Activated T-helper 17 cell treated with anti-CD3 and anti-CD28 coated beads, Interleukin-2, amount 50 U/mL, for 72 hours (primary cell): ENCODE measurements around the gene STUM. TPM values are rescaled to one million over a fixed set of nuclear protein-coding genes. Genes with fewer than 3 reads are reported as not detected.
"Not testable (repeated sequence)": the region's sequence is repeated elsewhere in the genome, so short reads cannot be mapped to it uniquely, and the experiment has no call there.

Source experiments
- ATAC-seq: fragments of 150-1000 bp; cut with Tn5 transposase; replicated peaks from 2 replicates; pipeline ENCODE4 v1.10.0; 2021; ENCODE audit warnings: mild to moderate bottlenecking, moderate library complexity
- H3K27ac Mint-ChIP-seq: one replicate; pipeline ENCODE4 v1.8.0; 2022; ENCODE audit warnings: mixed read lengths
- H3K27me3 Mint-ChIP-seq: one replicate; pipeline ENCODE4 v1.8.0; 2022; ENCODE audit warnings: mixed read lengths
- H3K36me3 Mint-ChIP-seq: one replicate; pipeline ENCODE4 v1.8.0; 2022; ENCODE audit warnings: low read depth, mild to moderate bottlenecking, mixed read lengths
- H3K4me1 Mint-ChIP-seq: one replicate; pipeline ENCODE4 v1.8.0; 2022; ENCODE audit warnings: mixed read lengths
- H3K4me3 Mint-ChIP-seq: one replicate; pipeline ENCODE4 v1.8.0; 2022; ENCODE audit warnings: mild to moderate bottlenecking, mixed read lengths
- H3K9me3 Mint-ChIP-seq: one replicate; pipeline ENCODE4 v1.8.0; 2022; ENCODE audit warnings: mixed read lengths
- total RNA-seq, 2 donors: library from RNA; stranded (reverse); gene quantifications; one replicate each; pipeline ENCODE4 v1.2.3, GENCODE V29; 2022

The STUM gene
- total RNA-seq, 2 donors from 2014 or later: not detected

GRCh38 chr1:226632169-226632879, 83.8 kb downstream of the STUM start:
- Mint-ChIP-seq H3K27ac (peak overlapping the region; percentile 54), H3K4me1 (peaks cover 23% of the 10 kb centered on the region), H3K27me3 (no peaks in the 10 kb centered on the region), H3K9me3 (no peaks in the 10 kb centered on the region), H3K36me3 (peaks cover 62% of the 10 kb centered on the region), H3K4me3 (peak overlapping the region; percentile 41)
- ATAC-seq: no peak

- Mint-ChIP-seq H3K27me3 (no peaks in the 10 kb centered on the region), H3K9me3 (no peaks in the 10 kb centered on the region), H3K36me3 (peaks cover 68% of the 10 kb centered on the region), H3K4me1 (peaks cover 18% of the 10 kb centered on the region), H3K4me3 (peak overlapping the region; percentile 41), H3K27ac (peak overlapping the region; percentile 54)
- ATAC-seq: no peak
Measured at GRCh38 chr1:226632922-226633351, 84.4 kb downstream of the STUM start.

- Mint-ChIP-seq H3K36me3 (peaks cover 74% of the 10 kb centered on the region), H3K4me3 (peak overlapping the region; percentile 41), H3K27ac (peak overlapping the region; percentile 54), H3K4me1 (peaks cover 18% of the 10 kb centered on the region), H3K27me3 (no peaks in the 10 kb centered on the region), H3K9me3 (no peaks in the 10 kb centered on the region)
- peak; percentile 3 for ATAC-seq
Measured at GRCh38 chr1:226633541-226634165, 85.1 kb downstream of the STUM start.

- no peaks in the 10 kb centered on the region for H3K27me3 Mint-ChIP-seq
- peak; percentile 77 for ATAC-seq
- H3K4me1 Mint-ChIP-seq: peaks cover 18% of the 10 kb centered on the region
- H3K4me3 Mint-ChIP-seq: peak overlapping the region; percentile 39
- H3K27ac Mint-ChIP-seq: no peak overlapping the region
- H3K9me3 Mint-ChIP-seq: no peaks in the 10 kb centered on the region
- peaks cover 79% of the 10 kb centered on the region for H3K36me3 Mint-ChIP-seq
Measured at GRCh38 chr1:226634166-226634588, 85.6 kb downstream of the STUM start.

- Mint-ChIP-seq H3K27me3 (no peaks in the 10 kb centered on the region), H3K9me3 (no peaks in the 10 kb centered on the region), H3K4me1 (peaks cover 18% of the 10 kb centered on the region), H3K27ac (peak overlapping the region; percentile 82), H3K36me3 (peaks cover 85% of the 10 kb centered on the region), H3K4me3 (peak overlapping the region; percentile 73)
- no peak for ATAC-seq
Measured at GRCh38 chr1:226634611-226635246, 86.2 kb downstream of the STUM start.

GRCh38 chr1:226635456-226635941, 86.9 kb downstream of the STUM start:
- H3K4me1 Mint-ChIP-seq: peaks cover 18% of the 10 kb centered on the region
- no peaks in the 10 kb centered on the region for H3K9me3 Mint-ChIP-seq
- peak overlapping the region; percentile 73 for H3K4me3 Mint-ChIP-seq
- peaks cover 88% of the 10 kb centered on the region for H3K36me3 Mint-ChIP-seq
- H3K27me3 Mint-ChIP-seq: no peaks in the 10 kb centered on the region
- ATAC-seq: peak; percentile 84
- H3K27ac Mint-ChIP-seq: peak overlapping the region; percentile 82

GRCh38 chr1:226636847-226637096, 88.2 kb downstream of the STUM start:
- Mint-ChIP-seq H3K27ac (no peak overlapping the region), H3K27me3 (no peaks in the 10 kb centered on the region), H3K9me3 (no peaks in the 10 kb centered on the region), H3K4me1 (peaks cover 18% of the 10 kb centered on the region), H3K4me3 (no peak overlapping the region), H3K36me3 (peaks cover 92% of the 10 kb centered on the region)
- ATAC-seq: no peak

GRCh38 chr1:226637147-226637935, 88.8 kb downstream of the STUM start:
- peaks cover 18% of the 10 kb centered on the region for H3K4me1 Mint-ChIP-seq
- H3K36me3 Mint-ChIP-seq: peaks cover 92% of the 10 kb centered on the region
- H3K4me3 Mint-ChIP-seq: no peak overlapping the region
- no peaks in the 10 kb centered on the region for H3K27me3 Mint-ChIP-seq
- ATAC-seq: no peak
- H3K9me3 Mint-ChIP-seq: no peaks in the 10 kb centered on the region
- no peak overlapping the region for H3K27ac Mint-ChIP-seq

GRCh38 chr1:226638001-226638601, 89.5 kb downstream of the STUM start:
- no peaks in the 10 kb centered on the region for H3K27me3 Mint-ChIP-seq
- H3K4me1 Mint-ChIP-seq: peaks cover 21% of the 10 kb centered on the region
- ATAC-seq: no peak
- no peaks in the 10 kb centered on the region for H3K9me3 Mint-ChIP-seq
- H3K27ac Mint-ChIP-seq: no peak overlapping the region
- peaks cover 90% of the 10 kb centered on the region for H3K36me3 Mint-ChIP-seq
- H3K4me3 Mint-ChIP-seq: no peak overlapping the region

- no peak overlapping the region for H3K27ac Mint-ChIP-seq
- no peak for ATAC-seq
- no peaks in the 10 kb centered on the region for H3K9me3 Mint-ChIP-seq
- peaks cover 90% of the 10 kb centered on the region for H3K36me3 Mint-ChIP-seq
- H3K27me3 Mint-ChIP-seq: no peaks in the 10 kb centered on the region
- H3K4me1 Mint-ChIP-seq: peaks cover 26% of the 10 kb centered on the region
- H3K4me3 Mint-ChIP-seq: no peak overlapping the region
Measured at GRCh38 chr1:226638608-226639007, 90.0 kb downstream of the STUM start.

GRCh38 chr1:226639206-226639605, 90.6 kb downstream of the STUM start:
- H3K4me1 Mint-ChIP-seq: peaks cover 30% of the 10 kb centered on the region
- H3K27me3 Mint-ChIP-seq, H3K9me3 Mint-ChIP-seq, ATAC-seq, H3K4me3 Mint-ChIP-seq: not testable (repeated sequence)
- H3K27ac Mint-ChIP-seq: peak overlapping the region; percentile 75
- H3K36me3 Mint-ChIP-seq: peaks cover 90% of the 10 kb centered on the region

GRCh38 chr1:226639631-226640061, 91.1 kb downstream of the STUM start:
- Mint-ChIP-seq H3K27ac (peak overlapping the region; percentile 75), H3K4me1 (peaks cover 31% of the 10 kb centered on the region), H3K36me3 (peaks cover 91% of the 10 kb centered on the region), H3K9me3 (no peaks in the 10 kb centered on the region), H3K4me3 (no peak overlapping the region), H3K27me3 (no peaks in the 10 kb centered on the region)
- no peak for ATAC-seq

- peaks cover 26% of the 10 kb centered on the region for H3K4me1 Mint-ChIP-seq
- peak overlapping the region; percentile 75 for H3K27ac Mint-ChIP-seq
- no peaks in the 10 kb centered on the region for H3K9me3 Mint-ChIP-seq
- no peak overlapping the region for H3K4me3 Mint-ChIP-seq
- no peak for ATAC-seq
- no peaks in the 10 kb centered on the region for H3K27me3 Mint-ChIP-seq
- peaks cover 90% of the 10 kb centered on the region for H3K36me3 Mint-ChIP-seq
Measured at GRCh38 chr1:226640321-226641136, 92.0 kb downstream of the STUM start.
